Measurements from ENCODE around the gene HACD2.

Gene HACD2

GRCh38 chr3:123458255-123458654 is 126.6 kb downstream of the HACD2 start:
- Histone ChIP-seq H3K36me3 (ENCODE audit: low read length) (no peaks in the 10 kb centered on the region), H3K27ac (ENCODE audit: low read depth, low read length) (no peak overlapping the region), H3K9ac (ENCODE audit: low read length) (no peak overlapping the region), H4K20me1 (ENCODE audit: low read depth, low read length) (no peaks in the 10 kb centered on the region), H3K4me2 (ENCODE audit: low read depth, low read length, poor library complexity, severe bottlenecking) (no peak overlapping the region), H3K27me3 (ENCODE audit: low read length) (no peaks in the 10 kb centered on the region), H3K4me3 (ENCODE audit: insufficient read depth, low read length, poor library complexity, severe bottlenecking) (no peak overlapping the region), H3K79me2 (ENCODE audit: insufficient read depth, low read length) (no peaks in the 10 kb centered on the region), H2AFZ (ENCODE audit: low read depth, low read length, severe bottlenecking) (no peak overlapping the region), H3K9me2 (replicated peaks; ENCODE audit: insufficient read depth, low read length) (no peaks in the 10 kb centered on the region), H3F3A (ENCODE audit: insufficient read depth) (no peaks in the 10 kb centered on the region), H3K9me3 (ENCODE audit: insufficient read depth, low read length) (no peaks in the 10 kb centered on the region)
- TF ChIP-seq CTCF (IDR thresholded peaks at IDR 0.05; ENCODE audit: insufficient read depth, low read length, poor library complexity, severe bottlenecking): no peak

- H4K20me1 ChIP-seq (ENCODE audit: low read depth, low read length): no peaks in the 10 kb centered on the region
- H3K9me3 ChIP-seq (ENCODE audit: insufficient read depth, low read length): no peaks in the 10 kb centered on the region
- H3F3A ChIP-seq (ENCODE audit: insufficient read depth): no peaks in the 10 kb centered on the region
- no peaks in the 10 kb centered on the region for H3K79me2 ChIP-seq (ENCODE audit: insufficient read depth, low read length)
- H2AFZ ChIP-seq (ENCODE audit: low read depth, low read length, severe bottlenecking): no peak overlapping the region
- TF ChIP-seq EZH2phosphoT487 (conservative IDR thresholded peaks at IDR 0.05; ENCODE audit: low read length): no peak
- TF ChIP-seq CTCF (IDR thresholded peaks at IDR 0.05; ENCODE audit: insufficient read depth, low read length, poor library complexity, severe bottlenecking): no peak
- no peak overlapping the region for H3K9ac ChIP-seq (ENCODE audit: low read length)
- no peaks in the 10 kb centered on the region for H3K36me3 ChIP-seq (ENCODE audit: low read length)
- no peak overlapping the region for H3K4me3 ChIP-seq (ENCODE audit: insufficient read depth, low read length, poor library complexity, severe bottlenecking)
- H3K9me2 ChIP-seq (replicated peaks; ENCODE audit: insufficient read depth, low read length): no peaks in the 10 kb centered on the region
- H3K27ac ChIP-seq (ENCODE audit: low read depth, low read length): no peak overlapping the region
- H3K27me3 ChIP-seq (ENCODE audit: low read length): no peaks in the 10 kb centered on the region
- no peak overlapping the region for H3K4me2 ChIP-seq (ENCODE audit: low read depth, low read length, poor library complexity, severe bottlenecking)
Measured at GRCh38 chr3:123457841-123458240, 127.0 kb downstream of the HACD2 start.

GRCh38 chr3:123453675-123454074 is 131.2 kb downstream of the HACD2 start:
- Histone ChIP-seq H3K9ac (ENCODE audit: low read length) (no peak overlapping the region), H3K4me2 (ENCODE audit: low read depth, low read length, poor library complexity, severe bottlenecking) (no peak overlapping the region), H3K27me3 (ENCODE audit: low read length) (no peaks in the 10 kb centered on the region)

More at GRCh38 chr3:123453675-123454074, 131.2 kb downstream of the HACD2 start:
- Histone ChIP-seq H3K36me3 (ENCODE audit: low read length) (no peaks in the 10 kb centered on the region), H3K9me3 (ENCODE audit: insufficient read depth, low read length) (no peaks in the 10 kb centered on the region), H3K9me2 (replicated peaks; ENCODE audit: insufficient read depth, low read length) (no peaks in the 10 kb centered on the region), H2AFZ (ENCODE audit: low read depth, low read length, severe bottlenecking) (no peak overlapping the region), H3K4me3 (ENCODE audit: insufficient read depth, low read length, poor library complexity, severe bottlenecking) (no peak overlapping the region), H3K79me2 (ENCODE audit: insufficient read depth, low read length) (no peaks in the 10 kb centered on the region), H3F3A (ENCODE audit: insufficient read depth) (no peaks in the 10 kb centered on the region), H3K27ac (ENCODE audit: low read depth, low read length) (no peak overlapping the region), H4K20me1 (ENCODE audit: low read depth, low read length) (no peaks in the 10 kb centered on the region)
- TF ChIP-seq CTCF (IDR thresholded peaks at IDR 0.05; ENCODE audit: insufficient read depth, low read length, poor library complexity, severe bottlenecking) (no peak), EZH2phosphoT487 (conservative IDR thresholded peaks at IDR 0.05; ENCODE audit: low read length) (no peak)

Measured in SU-DHL-6 (cell line).